Amniotic stem cell (primary cell): ENCODE measurements around the gene ASXL1.
"Not testable (repeated sequence)": the region's sequence is repeated elsewhere in the genome, so short reads cannot be mapped to it uniquely, and the experiment has no call there.

ENCODE experiments used
- DNase-seq: peaks from one replicate; lab custom pipeline; 2025; lab: John Stamatoyannopoulos, UW

Gene ASXL1

DNA sequence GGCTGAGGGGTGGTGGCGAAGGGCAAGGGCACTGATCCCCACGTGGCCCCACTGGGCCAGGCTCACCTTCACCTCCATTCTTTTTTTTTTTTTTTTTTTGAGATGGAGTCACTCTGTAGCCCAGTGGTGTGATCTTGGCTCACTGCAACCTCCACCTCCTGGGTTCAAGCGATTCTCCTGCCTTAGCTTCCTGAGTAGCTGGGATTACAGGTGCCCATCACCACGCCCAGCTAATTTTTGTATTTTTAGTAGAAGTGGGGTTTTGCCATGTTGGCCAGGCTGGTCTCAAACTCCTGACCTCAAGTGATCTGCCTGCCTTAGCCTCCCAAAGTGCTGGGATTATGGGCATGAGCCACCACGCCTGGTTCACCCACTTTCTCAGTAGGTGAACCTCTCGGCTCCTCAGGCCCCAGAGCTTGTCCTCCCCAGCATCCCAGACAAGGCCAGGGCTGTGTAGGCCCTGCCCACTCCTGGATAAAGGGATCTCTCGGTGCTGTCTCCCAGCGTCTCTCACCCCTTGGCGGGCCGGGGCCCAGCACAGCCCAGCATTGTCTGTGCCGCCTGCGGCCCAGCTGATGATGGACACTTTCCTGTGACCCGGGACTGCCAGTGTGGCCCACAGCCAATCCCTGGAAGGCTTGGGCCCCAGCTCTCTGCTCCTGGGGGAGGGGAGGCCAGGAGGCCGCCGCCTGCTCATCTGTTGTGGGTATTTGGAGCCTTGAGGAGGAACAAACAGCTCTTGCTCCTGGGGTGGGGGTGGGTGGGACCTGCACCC, 108.0 kb downstream of the ASXL1 start:
- DNase-seq = not testable (repeated sequence)

DNA sequence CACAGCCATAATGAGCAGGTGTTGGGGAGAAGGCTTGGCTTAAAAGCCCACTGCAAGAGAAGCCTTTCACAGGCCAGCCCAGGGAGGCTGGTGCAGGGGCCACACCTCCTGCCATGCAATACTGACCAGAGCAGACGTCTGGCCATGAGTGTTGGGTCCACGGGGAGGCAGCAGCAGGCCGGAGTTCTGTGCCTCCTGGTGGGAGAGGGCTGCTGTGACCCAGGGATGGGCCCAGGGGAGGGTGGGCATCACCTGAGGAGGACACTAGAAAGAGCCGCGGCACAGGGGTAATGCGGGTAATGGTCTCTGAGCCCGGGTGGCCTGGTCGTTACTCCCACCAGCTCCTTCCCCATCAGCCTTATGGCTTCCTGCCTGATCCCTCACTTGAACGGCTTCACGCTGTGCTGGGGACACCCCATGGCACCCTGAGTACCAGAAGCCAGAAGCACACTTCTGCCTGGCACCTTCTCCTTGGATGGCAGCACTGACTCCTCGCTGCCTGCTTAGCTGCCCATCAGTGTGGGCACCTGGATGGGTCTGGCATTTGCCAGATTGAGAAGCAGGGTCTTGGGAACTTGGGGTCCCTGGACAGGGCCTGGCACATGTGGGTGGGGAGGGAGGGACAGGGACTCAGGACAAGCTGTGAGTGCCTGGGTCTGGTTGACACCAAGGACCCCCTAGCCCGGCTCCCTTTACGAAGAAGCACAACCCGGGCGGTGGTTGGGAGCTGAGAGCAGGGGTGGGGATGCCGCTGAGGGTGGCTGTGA, 108.8 kb downstream of the ASXL1 start:
- DNase-seq = no peak

DNA sequence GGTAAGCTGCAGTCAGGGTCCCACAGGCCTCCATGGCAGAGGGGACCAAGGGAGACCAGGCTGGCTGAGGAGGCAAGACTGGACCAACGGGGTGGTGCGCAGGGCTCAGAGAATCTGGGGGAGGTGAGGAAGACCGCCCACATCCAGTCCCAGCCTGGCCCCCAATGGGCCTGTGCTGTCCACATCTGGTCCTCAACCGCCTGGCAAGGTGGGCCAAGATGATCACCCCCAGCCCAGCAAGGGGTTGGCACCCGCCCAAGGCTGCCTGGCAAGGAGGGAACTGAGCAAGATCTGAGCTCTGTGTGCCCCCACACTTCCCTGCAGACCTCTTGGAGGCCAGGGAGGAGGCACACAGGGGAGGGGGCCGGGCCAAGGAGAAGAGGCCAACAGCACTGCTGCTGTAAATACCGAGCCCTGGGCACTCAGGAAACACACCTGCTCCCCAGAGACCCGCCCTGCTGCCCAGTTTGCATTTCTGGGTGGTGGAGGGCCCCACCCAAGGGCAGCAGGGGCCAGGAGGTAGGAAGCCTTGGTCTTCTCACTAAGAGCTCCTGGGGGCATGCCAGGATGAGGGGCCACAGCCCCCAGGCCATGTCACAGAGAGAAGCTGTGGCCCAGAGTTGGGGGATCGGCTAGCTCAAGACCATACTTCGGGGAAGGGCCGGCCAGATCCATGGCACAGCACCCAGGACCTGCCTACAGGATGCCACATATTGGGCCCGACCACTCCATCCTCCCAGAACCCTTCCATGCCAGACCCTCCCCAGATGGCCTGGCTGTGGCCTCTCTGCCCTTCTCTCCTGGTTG, 109.6 kb downstream of the ASXL1 start:
- DNase-seq = no peak

GRCh38 chr20:32468313-32468640, 110.1 kb downstream of the ASXL1 start:
- no peak for DNase-seq

DNA sequence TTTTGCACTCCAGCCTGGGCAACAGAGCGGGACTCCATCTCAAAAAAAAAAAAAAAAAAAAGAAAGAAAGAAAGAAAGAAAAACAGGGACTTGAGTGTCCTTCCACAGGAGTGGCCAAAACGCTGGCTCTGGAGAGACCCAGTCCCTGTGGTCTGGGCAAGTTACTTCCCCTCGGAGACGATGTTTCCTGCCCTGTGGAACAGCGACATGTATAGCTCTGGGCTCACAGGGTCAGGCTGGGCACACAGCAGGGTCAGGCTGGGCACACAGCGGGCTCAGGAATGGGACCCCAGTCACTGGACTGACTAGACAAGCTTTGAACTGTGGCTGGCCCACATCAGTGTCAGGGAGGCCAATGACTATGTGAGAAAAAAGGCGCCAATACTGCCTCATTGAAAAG, 110.7 kb downstream of the ASXL1 start:
- DNase-seq = no peak

DNA sequence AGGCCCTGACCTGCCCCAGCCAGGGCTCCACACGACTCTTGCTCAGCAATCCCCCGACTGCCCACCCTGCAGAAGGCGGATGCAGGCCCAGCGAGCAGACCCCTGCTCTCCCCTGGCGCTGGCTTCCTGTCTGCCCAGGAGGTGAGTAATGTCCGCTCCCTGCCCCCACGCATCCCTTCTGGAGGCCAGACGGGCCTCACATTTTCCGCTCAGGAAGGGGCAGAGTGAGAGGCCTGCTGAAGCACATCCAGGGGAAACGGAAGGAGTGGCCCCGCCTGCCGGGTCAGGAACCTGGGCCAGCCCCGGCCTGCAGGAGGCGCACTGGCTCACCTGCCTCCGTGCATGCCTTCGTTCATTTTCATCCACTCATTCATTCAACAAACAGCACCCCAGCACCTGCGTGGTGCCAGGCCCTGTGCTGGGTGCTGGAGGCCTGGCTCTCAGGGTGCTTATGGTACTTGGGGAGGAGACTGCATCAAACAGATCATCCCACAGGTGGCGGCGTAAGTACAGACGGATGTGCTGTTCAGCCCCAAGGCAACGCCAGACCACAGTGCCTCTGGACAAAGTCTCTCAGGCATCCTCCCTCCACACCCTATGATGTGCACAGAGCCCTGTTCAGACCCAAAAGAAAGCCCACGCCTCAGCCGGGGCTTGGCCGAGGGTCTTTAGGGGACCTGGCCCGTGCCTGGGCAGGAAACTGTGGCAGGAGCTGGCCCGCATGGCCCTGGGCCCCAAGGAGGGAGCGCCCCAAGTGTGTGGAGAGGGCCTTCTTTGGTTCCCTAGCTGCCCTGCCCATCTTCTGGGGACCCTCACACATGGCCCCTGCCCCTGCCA, 112.1 kb downstream of the ASXL1 start:
- DNase-seq = peak; percentile 61

GRCh38 chr20:32470940-32471339, 112.8 kb downstream of the ASXL1 start:
- DNase-seq = no peak

- DNase-seq = no peak
Observed at GRCh38 chr20:32472581-32473207, 114.6 kb downstream of the ASXL1 start.

- no peak for DNase-seq
Observed at GRCh38 chr20:32473231-32474008, 115.3 kb downstream of the ASXL1 start.

- DNase-seq = no peak
Observed at GRCh38 chr20:32474009-32474716, 116.0 kb downstream of the ASXL1 start.

- no peak for DNase-seq
Observed at GRCh38 chr20:32474717-32474966, 116.5 kb downstream of the ASXL1 start.

DNA sequence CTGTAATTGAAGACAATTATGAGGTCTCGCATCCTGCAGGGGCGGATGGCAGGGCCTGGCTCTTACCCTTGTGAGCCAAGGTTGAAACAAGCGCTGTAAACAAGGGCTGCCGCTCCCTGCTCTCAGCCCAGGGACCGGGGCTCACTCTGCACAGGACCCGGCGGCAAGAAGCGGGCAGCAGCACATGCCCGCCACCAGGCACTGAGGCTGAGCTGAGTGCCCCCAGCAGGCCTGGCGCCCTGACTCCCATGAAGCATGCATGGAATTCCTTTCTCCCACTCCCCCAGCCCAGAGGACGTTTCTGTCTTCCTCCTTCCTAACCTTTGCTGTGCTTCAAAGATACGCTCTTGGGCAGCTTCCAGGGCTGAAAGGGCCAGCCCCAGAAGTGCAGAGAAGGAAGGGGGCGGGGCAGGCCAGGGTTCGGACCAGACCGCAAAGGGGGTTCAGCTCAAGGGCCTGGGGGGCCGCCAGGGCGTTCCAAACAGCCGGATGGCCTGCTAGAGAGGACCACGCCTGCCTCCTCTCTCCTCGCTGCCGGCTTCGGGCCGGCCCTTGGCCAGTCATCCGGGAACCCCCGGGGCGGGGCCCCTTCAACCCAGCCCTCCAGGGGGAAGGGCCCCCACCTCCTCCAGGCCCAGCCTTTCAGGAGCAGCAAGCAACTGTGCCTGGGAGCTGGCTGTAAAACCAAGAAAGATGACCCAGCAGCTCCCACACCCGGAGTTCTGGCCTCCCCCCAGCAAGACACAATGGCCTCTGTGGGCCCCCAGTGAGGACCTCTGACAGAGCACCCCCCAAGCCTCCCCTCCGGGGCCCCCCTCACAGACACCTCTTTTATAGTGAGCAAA, 117.1 kb downstream of the ASXL1 start:
- peak; percentile 80 for DNase-seq

- no peak for DNase-seq
Observed at GRCh38 chr20:32476684-32477593, 118.8 kb downstream of the ASXL1 start.

GRCh38 chr20:32477594-32478512, 119.7 kb downstream of the ASXL1 start:
- DNase-seq = no peak

GRCh38 chr20:32478576-32478975, 120.4 kb downstream of the ASXL1 start:
- no peak for DNase-seq

DNA sequence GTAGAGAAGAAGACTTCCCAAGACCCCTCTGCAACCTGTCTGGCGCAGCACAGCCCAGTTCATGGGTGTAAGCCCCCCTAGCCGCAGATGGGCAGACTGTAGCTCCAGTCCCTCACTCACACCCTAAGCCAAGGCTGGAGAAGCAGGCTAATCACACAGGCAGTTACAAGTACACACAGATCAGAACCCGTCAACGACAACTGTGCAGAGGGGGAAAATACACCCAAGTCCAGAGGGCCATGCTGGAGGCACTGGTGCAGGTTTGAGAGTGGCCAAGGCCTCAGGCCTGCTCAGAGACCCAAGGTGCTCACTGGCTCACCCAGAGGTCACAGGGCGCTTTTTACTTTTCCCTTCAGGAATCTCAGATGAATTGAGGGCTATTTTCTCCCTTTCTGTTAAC, 120.9 kb downstream of the ASXL1 start:
- no peak for DNase-seq

- DNase-seq = no peak
Observed at GRCh38 chr20:32479697-32480171, 121.6 kb downstream of the ASXL1 start.
